GM23338 (cell line): ENCODE data around the gene MSGN1.
A peak's percentile ranks its signal among the peaks of the same experiment; 100 is the strongest.

Experiments used
- CREB1 ChIP-seq: fragments of 250-450 bp; sonication (Bioruptor Pico); IDR thresholded peaks from 2 replicates; pipeline ENCODE4 v1.5.0; 2020; ENCODE audit warnings: low read depth, mild to moderate bottlenecking, moderate library complexity
- EZH2 ChIP-seq: fragments of 200-600 bp; sonication (generic); IDR thresholded peaks from one replicate; pipeline ENCODE4 v1.8.0; 2017; ENCODE audit warnings: antibody characterized with exemption, mild to moderate bottlenecking, low read depth; ENCODE audit not compliant: unreplicated experiment
- EZH2phosphoT487 ChIP-seq: fragments of 200-600 bp; sonication (generic); IDR thresholded peaks from one replicate; pipeline ENCODE4 v1.8.1; 2018; ENCODE audit warnings: antibody characterized with exemption; ENCODE audit not compliant: unreplicated experiment
- JUNB ChIP-seq: IDR thresholded peaks from one replicate; pipeline ENCODE4 v1.6.1; 2016; ENCODE audit warnings: antibody characterized with exemption; ENCODE audit not compliant: unreplicated experiment
- NANOG ChIP-seq: IDR thresholded peaks from 2 replicates; pipeline ENCODE4 v1.6.1; 2016; ENCODE audit warnings: antibody characterized with exemption, borderline replicate concordance
- POLR2AphosphoS5 ChIP-seq: IDR thresholded peaks from 2 replicates; pipeline ENCODE4 v1.6.1; 2016; ENCODE audit warnings: antibody characterized with exemption, low read depth
- STAT1 ChIP-seq: IDR thresholded peaks from one replicate; pipeline ENCODE4 v1.6.1; 2016; ENCODE audit warnings: antibody characterized with exemption; ENCODE audit not compliant: unreplicated experiment
- ZNF114 ChIP-seq: fragments of 250-450 bp; sonication (Bioruptor Pico); IDR thresholded peaks from 2 replicates; pipeline ENCODE4 v1.5.0; 2020; ENCODE audit warnings: mild to moderate bottlenecking, moderate library complexity
- ZNF331 ChIP-seq: fragments of 250-450 bp; sonication (Bioruptor Pico); IDR thresholded peaks from 2 replicates; pipeline ENCODE4 v1.5.0; 2020; ENCODE audit warnings: low read depth, mild to moderate bottlenecking, moderate library complexity
- TF ChIP-seq, protein P1 (sequence below), 2 experiments: fragments of 200-600 bp in 1 of 2; sonication (generic) in 1 of 2; conservative IDR thresholded peaks; 2 replicates each; pipeline versions ENCODE4 v1.5.1 to v1.6.1; 2016 to 2017; ENCODE audit warnings: antibody characterized with exemption in 2 of 2, low read depth in 2 of 2, mild to moderate bottlenecking in 2 of 2, moderate library complexity in 1 of 2
- TF ChIP-seq, protein P2 (sequence below): fragments of 250-450 bp; sonication (Bioruptor Pico); IDR thresholded peaks from 2 replicates; pipeline ENCODE4 v1.5.0; 2020; ENCODE audit warnings: mild to moderate bottlenecking, moderate library complexity
- TF ChIP-seq, protein P3 (sequence below): IDR thresholded peaks from one replicate; pipeline ENCODE4 v1.6.1; 2018; ENCODE audit warnings: antibody characterized with exemption; ENCODE audit not compliant: unreplicated experiment

DNA sequence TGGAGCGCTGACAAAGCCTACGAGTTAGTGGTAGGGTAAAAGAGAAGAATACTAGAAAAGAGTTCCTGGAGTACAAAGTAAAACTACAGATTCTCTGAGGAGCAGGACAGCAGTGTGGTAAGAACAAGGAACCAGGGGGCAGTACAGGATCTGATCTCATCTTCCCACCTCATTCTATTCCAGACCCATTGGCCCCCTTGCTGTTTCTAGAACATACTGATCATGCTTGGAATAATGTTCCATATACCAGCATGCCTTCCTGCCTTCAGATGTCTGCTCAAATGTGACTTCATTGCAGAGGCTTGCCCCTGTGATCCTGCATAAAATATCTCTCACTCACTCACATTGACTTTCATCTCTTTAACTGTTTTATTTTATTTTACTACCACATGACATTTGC lies 19.3 kb downstream of the MSGN1 start:
- TF ChIP-seq CREB1 (CRISPR knock-in tag) (no peak), NANOG (no peak), EZH2 (no peak), POLR2AphosphoS5 (no peak), ZNF114 (CRISPR knock-in tag) (no peak), JUNB (no peak), EZH2phosphoT487 (no peak), STAT1 (no peak), ZNF331 (CRISPR knock-in tag) (no peak)
- TF ChIP-seq, protein P1, sequence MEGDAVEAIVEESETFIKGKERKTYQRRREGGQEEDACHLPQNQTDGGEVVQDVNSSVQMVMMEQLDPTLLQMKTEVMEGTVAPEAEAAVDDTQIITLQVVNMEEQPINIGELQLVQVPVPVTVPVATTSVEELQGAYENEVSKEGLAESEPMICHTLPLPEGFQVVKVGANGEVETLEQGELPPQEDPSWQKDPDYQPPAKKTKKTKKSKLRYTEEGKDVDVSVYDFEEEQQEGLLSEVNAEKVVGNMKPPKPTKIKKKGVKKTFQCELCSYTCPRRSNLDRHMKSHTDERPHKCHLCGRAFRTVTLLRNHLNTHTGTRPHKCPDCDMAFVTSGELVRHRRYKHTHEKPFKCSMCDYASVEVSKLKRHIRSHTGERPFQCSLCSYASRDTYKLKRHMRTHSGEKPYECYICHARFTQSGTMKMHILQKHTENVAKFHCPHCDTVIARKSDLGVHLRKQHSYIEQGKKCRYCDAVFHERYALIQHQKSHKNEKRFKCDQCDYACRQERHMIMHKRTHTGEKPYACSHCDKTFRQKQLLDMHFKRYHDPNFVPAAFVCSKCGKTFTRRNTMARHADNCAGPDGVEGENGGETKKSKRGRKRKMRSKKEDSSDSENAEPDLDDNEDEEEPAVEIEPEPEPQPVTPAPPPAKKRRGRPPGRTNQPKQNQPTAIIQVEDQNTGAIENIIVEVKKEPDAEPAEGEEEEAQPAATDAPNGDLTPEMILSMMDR (conservative IDR thresholded peaks at IDR 0.05; ENCODE audit: low read depth in 2 of 2): peak; percentile 13 to 42; a peak in 2 of 4 replicates
- TF ChIP-seq, protein P2, sequence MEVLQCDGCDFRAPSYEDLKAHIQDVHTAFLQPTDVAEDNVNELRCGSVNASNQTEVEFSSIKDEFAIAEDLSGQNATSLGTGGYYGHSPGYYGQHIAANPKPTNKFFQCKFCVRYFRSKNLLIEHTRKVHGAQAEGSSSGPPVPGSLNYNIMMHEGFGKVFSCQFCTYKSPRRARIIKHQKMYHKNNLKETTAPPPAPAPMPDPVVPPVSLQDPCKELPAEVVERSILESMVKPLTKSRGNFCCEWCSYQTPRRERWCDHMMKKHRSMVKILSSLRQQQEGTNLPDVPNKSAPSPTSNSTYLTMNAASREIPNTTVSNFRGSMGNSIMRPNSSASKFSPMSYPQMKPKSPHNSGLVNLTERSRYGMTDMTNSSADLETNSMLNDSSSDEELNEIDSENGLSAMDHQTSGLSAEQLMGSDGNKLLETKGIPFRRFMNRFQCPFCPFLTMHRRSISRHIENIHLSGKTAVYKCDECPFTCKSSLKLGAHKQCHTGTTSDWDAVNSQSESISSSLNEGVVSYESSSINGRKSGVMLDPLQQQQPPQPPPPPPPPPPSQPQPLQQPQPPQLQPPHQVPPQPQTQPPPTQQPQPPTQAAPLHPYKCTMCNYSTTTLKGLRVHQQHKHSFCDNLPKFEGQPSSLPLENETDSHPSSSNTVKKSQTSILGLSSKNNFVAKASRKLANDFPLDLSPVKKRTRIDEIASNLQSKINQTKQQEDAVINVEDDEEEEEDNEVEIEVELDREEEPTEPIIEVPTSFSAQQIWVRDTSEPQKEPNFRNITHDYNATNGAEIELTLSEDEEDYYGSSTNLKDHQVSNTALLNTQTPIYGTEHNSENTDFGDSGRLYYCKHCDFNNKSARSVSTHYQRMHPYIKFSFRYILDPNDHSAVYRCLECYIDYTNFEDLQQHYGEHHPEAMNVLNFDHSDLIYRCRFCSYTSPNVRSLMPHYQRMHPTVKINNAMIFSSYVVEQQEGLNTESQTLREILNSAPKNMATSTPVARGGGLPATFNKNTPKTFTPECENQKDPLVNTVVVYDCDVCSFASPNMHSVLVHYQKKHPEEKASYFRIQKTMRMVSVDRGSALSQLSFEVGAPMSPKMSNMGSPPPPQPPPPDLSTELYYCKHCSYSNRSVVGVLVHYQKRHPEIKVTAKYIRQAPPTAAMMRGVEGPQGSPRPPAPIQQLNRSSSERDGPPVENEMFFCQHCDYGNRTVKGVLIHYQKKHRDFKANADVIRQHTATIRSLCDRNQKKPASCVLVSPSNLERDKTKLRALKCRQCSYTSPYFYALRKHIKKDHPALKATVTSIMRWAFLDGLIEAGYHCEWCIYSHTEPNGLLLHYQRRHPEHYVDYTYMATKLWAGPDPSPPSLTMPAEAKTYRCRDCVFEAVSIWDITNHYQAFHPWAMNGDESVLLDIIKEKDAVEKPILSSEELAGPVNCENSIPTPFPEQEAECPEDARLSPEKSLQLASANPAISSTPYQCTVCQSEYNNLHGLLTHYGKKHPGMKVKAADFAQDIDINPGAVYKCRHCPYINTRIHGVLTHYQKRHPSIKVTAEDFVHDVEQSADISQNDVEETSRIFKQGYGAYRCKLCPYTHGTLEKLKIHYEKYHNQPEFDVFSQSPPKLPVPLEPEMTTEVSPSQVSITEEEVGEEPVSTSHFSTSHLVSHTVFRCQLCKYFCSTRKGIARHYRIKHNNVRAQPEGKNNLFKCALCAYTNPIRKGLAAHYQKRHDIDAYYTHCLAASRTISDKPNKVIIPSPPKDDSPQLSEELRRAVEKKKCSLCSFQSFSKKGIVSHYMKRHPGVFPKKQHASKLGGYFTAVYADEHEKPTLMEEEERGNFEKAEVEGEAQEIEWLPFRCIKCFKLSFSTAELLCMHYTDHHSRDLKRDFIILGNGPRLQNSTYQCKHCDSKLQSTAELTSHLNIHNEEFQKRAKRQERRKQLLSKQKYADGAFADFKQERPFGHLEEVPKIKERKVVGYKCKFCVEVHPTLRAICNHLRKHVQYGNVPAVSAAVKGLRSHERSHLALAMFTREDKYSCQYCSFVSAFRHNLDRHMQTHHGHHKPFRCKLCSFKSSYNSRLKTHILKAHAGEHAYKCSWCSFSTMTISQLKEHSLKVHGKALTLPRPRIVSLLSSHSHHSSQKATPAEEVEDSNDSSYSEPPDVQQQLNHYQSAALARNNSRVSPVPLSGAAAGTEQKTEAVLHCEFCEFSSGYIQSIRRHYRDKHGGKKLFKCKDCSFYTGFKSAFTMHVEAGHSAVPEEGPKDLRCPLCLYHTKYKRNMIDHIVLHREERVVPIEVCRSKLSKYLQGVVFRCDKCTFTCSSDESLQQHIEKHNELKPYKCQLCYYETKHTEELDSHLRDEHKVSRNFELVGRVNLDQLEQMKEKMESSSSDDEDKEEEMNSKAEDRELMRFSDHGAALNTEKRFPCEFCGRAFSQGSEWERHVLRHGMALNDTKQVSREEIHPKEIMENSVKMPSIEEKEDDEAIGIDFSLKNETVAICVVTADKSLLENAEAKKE (CRISPR knock-in tag): no peak
- TF ChIP-seq, protein P3, sequence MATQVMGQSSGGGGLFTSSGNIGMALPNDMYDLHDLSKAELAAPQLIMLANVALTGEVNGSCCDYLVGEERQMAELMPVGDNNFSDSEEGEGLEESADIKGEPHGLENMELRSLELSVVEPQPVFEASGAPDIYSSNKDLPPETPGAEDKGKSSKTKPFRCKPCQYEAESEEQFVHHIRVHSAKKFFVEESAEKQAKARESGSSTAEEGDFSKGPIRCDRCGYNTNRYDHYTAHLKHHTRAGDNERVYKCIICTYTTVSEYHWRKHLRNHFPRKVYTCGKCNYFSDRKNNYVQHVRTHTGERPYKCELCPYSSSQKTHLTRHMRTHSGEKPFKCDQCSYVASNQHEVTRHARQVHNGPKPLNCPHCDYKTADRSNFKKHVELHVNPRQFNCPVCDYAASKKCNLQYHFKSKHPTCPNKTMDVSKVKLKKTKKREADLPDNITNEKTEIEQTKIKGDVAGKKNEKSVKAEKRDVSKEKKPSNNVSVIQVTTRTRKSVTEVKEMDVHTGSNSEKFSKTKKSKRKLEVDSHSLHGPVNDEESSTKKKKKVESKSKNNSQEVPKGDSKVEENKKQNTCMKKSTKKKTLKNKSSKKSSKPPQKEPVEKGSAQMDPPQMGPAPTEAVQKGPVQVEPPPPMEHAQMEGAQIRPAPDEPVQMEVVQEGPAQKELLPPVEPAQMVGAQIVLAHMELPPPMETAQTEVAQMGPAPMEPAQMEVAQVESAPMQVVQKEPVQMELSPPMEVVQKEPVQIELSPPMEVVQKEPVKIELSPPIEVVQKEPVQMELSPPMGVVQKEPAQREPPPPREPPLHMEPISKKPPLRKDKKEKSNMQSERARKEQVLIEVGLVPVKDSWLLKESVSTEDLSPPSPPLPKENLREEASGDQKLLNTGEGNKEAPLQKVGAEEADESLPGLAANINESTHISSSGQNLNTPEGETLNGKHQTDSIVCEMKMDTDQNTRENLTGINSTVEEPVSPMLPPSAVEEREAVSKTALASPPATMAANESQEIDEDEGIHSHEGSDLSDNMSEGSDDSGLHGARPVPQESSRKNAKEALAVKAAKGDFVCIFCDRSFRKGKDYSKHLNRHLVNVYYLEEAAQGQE: no peak
